SK-N-SH (cell line): Measurements from ENCODE around the gene IL4R. TPM values are rescaled to one million over a fixed set of nuclear protein-coding genes. Genes with fewer than 3 reads are reported as not detected.

ENCODE experiments used
- CTCF ChIA-PET: fragments of 300-600, 350-600 bp; formaldehyde crosslinking; extraction: SDS; loops from one replicate; lab custom pipeline; 2021; lab: Yijun Ruan, JAX
- POLR2A ChIA-PET: fragments of 350-600 bp; sonication (Branson Sonifier 250); formaldehyde crosslinking; extraction: SDS; loops from one replicate; lab custom pipeline; 2020; ENCODE audit warnings: antibody characterized with exemption, inconsistent platforms; lab: Yijun Ruan, JAX
- DNase-seq: peaks from one replicate; pipeline ENCODE4 v3.0.0; 2012
- H2AFZ ChIP-seq: fragments of 200-600 bp; sonication (generic); 2 replicates; pipeline ENCODE4 v1.8.1; 2016; ENCODE audit warnings: antibody characterized with exemption, mild to moderate bottlenecking, low read depth
- H3F3A ChIP-seq: fragments of 200-600 bp; sonication (generic); replicated peaks from 2 replicates; pipeline ENCODE3; 2016; ENCODE audit warnings: antibody characterized with exemption, mild to moderate bottlenecking; ENCODE audit not compliant: insufficient read depth
- H3K27ac ChIP-seq, 2 experiments: fragments of 200-500 bp in 1 of 2; fragments of 200-600 bp in 1 of 2; sonication (Bioruptor generic) in 1 of 2; sonication (generic), shearing (Covaris generic) in 1 of 2; 2 replicates each; pipeline versions ENCODE4 v1.5.1 to v1.6.1; 2014 to 2016; ENCODE audit warnings: low read depth in 2 of 2, inconsistent platforms in 1 of 2, low read length in 1 of 2, mild to moderate bottlenecking in 1 of 2, mixed read lengths in 1 of 2
- H3K27me3 ChIP-seq: fragments of 200-600 bp; sonication (generic), shearing (Covaris generic); 2 replicates; pipeline ENCODE4 v1.6.1; 2016; ENCODE audit warnings: mixed run types; ENCODE audit not compliant: insufficient read depth
- H3K36me3 ChIP-seq, 2 experiments: fragments of 200-500 bp in 1 of 2; fragments of 200-600 bp in 1 of 2; sonication (Bioruptor generic) in 1 of 2; sonication (generic) in 1 of 2; replicated peaks in 1 of 2; 2 replicates each; pipeline versions ENCODE3 to v1.5.1; 2014 to 2016; ENCODE audit warnings: low read length in 1 of 2, mild to moderate bottlenecking in 1 of 2; ENCODE audit not compliant: insufficient read depth in 2 of 2, control insufficient read depth in 1 of 2
- H3K4me1 ChIP-seq, 2 experiments: fragments of 200-500 bp in 1 of 2; fragments of 200-600 bp in 1 of 2; sonication (Bioruptor generic) in 1 of 2; sonication (generic), shearing (Covaris generic) in 1 of 2; 2 replicates each; pipeline versions ENCODE4 v1.5.1 to v1.6.1; 2014 to 2016; ENCODE audit warnings: low read depth in 1 of 2, low read length in 1 of 2, mixed run types in 1 of 2; ENCODE audit not compliant: insufficient read depth in 2 of 2, control insufficient read depth in 1 of 2
- H3K4me2 ChIP-seq: fragments of 200-600 bp; sonication (generic), shearing (Covaris generic); 2 replicates; pipeline ENCODE4 v1.6.1; 2017; ENCODE audit warnings: mixed run types
- H3K4me3 ChIP-seq, 2 experiments: fragments of 200-500 bp in 1 of 2; fragments of 200-600 bp in 1 of 2; sonication (Bioruptor generic) in 1 of 2; sonication (generic), shearing (Covaris generic) in 1 of 2; 2 replicates each; pipeline versions ENCODE4 v1.5.1 to v1.8.1; 2014 to 2016; ENCODE audit warnings: low read depth in 2 of 2, inconsistent platforms in 1 of 2, low read length in 1 of 2, mild to moderate bottlenecking in 1 of 2, mixed read lengths in 1 of 2, moderate library complexity in 1 of 2
- H3K79me2 ChIP-seq: fragments of 200-600 bp; sonication (generic); 2 replicates; pipeline ENCODE4 v1.8.1; 2017; ENCODE audit warnings: mild to moderate bottlenecking; ENCODE audit not compliant: insufficient read depth
- H3K9ac ChIP-seq: fragments of 200-600 bp; sonication (generic); 2 replicates; pipeline ENCODE4 v1.6.1; 2017; ENCODE audit warnings: mixed run types
- H3K9me2 ChIP-seq: fragments of 200-600 bp; sonication (generic); 2 replicates; pipeline ENCODE4 v1.6.1; 2017; ENCODE audit warnings: mixed run types
- H3K9me3 ChIP-seq: fragments of 200-600 bp; sonication (generic); 2 replicates; pipeline ENCODE4 v1.6.1; 2017; ENCODE audit warnings: mixed run types, mild to moderate bottlenecking, moderate library complexity
- H4K20me1 ChIP-seq: fragments of 200-600 bp; sonication (generic); 2 replicates; pipeline ENCODE4 v1.6.1; 2017; ENCODE audit warnings: mild to moderate bottlenecking, mixed run types; ENCODE audit not compliant: insufficient read depth
- GATA2 ChIP-seq: sonication (generic); formaldehyde crosslinking; IDR thresholded peaks from 2 replicates; pipeline ENCODE4 v1.5.0; 2020; ENCODE audit warnings: mild to moderate bottlenecking, missing genetic modification reagents
- NRF1 ChIP-seq: IDR thresholded peaks from 2 replicates; pipeline ENCODE4 v1.6.1; 2012; ENCODE audit warnings: low read depth, mild to moderate bottlenecking, low read length
- PBX3 ChIP-seq: IDR thresholded peaks from 2 replicates; pipeline ENCODE4; 2012
- RCOR1 ChIP-seq: fragments of 150-350 bp; IDR thresholded peaks from 2 replicates; pipeline ENCODE4 v1.6.1; 2017; ENCODE audit warnings: antibody characterized with exemption, low read length
- USF2 ChIP-seq: fragments of 150-350 bp; IDR thresholded peaks from 2 replicates; pipeline ENCODE4 v1.6.1; 2017; ENCODE audit warnings: antibody characterized with exemption, low read length, low read depth, borderline replicate concordance
- WGBS: methylation state at CpG from one replicate; pipeline ENCODE4 v1.1.6; 2017; ENCODE audit warnings: low lambda C conversion rate; 5-methylcytosine and 5-hydroxymethylcytosine counted together
- polyA plus RNA-seq, 3 experiments: library from polyadenylated mRNA; depleted of rRNA; stranded (reverse); fragments of >200 nt; gene quantifications; 2 replicates each; pipeline ENCODE4 v1.2.3, GENCODE V29; 2012
- TF ChIP-seq, protein P1 (sequence below): IDR thresholded peaks from 2 replicates; pipeline ENCODE4 v1.6.1; 2012; ENCODE audit warnings: mild to moderate bottlenecking, low read depth, low read length, moderate library complexity
- TF ChIP-seq, protein P2 (sequence below): fragments of 150-350 bp; IDR thresholded peaks from 2 replicates; pipeline ENCODE4 v1.6.1; 2016; ENCODE audit warnings: mild to moderate bottlenecking, low read depth, low read length

The IL4R gene
- polyA plus RNA-seq, 1 of the 3 experiments (the other 2 are of a cell fraction), result 16.1 TPM

- TF ChIP-seq USF2, result no peak
- TF ChIP-seq NRF1, result no peak
- TF ChIP-seq, protein P1, sequence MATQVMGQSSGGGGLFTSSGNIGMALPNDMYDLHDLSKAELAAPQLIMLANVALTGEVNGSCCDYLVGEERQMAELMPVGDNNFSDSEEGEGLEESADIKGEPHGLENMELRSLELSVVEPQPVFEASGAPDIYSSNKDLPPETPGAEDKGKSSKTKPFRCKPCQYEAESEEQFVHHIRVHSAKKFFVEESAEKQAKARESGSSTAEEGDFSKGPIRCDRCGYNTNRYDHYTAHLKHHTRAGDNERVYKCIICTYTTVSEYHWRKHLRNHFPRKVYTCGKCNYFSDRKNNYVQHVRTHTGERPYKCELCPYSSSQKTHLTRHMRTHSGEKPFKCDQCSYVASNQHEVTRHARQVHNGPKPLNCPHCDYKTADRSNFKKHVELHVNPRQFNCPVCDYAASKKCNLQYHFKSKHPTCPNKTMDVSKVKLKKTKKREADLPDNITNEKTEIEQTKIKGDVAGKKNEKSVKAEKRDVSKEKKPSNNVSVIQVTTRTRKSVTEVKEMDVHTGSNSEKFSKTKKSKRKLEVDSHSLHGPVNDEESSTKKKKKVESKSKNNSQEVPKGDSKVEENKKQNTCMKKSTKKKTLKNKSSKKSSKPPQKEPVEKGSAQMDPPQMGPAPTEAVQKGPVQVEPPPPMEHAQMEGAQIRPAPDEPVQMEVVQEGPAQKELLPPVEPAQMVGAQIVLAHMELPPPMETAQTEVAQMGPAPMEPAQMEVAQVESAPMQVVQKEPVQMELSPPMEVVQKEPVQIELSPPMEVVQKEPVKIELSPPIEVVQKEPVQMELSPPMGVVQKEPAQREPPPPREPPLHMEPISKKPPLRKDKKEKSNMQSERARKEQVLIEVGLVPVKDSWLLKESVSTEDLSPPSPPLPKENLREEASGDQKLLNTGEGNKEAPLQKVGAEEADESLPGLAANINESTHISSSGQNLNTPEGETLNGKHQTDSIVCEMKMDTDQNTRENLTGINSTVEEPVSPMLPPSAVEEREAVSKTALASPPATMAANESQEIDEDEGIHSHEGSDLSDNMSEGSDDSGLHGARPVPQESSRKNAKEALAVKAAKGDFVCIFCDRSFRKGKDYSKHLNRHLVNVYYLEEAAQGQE, result no peak
- peak; percentile 71 for TF ChIP-seq PBX3
- no peak for TF ChIP-seq GATA2
- TF ChIP-seq, protein P2, sequence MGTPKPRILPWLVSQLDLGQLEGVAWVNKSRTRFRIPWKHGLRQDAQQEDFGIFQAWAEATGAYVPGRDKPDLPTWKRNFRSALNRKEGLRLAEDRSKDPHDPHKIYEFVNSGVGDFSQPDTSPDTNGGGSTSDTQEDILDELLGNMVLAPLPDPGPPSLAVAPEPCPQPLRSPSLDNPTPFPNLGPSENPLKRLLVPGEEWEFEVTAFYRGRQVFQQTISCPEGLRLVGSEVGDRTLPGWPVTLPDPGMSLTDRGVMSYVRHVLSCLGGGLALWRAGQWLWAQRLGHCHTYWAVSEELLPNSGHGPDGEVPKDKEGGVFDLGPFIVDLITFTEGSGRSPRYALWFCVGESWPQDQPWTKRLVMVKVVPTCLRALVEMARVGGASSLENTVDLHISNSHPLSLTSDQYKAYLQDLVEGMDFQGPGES, result no peak
- TF ChIP-seq, all 33 proteins: peak for 11
Observed at GRCh38 chr16:27286451-27286850, 27.3 kb upstream of the IL4R start (continued).

DNA sequence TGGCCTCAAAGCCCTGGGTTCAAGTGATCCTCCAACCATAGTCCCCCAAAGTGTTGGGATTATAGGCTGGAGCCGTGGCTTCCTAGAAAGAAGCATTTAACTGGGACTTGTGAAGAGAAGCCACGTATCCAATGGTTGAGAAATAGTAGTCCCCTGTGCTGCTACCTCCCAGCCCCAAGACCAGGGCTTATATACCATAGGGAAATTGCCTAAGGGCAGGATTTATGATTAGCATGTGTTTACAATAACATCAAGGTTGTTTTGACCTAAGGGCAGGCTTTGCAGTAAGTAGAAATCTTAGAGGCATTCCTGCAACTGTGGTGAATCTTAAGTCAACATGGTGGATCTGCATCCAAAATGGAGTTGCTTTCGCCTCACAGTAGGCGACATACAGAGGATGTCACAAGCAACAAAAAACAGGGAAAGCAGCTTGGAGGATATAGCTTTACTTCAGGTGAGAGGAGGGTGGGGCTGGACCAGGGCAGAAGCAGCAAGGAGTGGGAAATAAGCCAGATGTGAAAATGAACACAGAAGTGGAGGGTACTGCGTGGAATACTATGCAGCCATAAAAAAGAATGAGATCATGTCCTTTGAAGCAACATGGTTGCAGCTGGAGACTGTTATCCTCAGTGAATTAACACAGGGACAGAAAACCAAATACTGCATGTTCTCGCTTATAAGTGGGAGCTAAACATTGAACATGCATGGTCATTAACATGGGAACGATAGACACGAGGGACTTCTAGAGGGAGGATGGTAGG, 26.5 kb upstream of the IL4R start:
- no peak for TF ChIP-seq RCOR1
- TF ChIP-seq, all 33 proteins: peak for 0
- no peaks in the 10 kb centered on the region for H3K9me3 ChIP-seq
- H3K27me3 ChIP-seq, result no peaks in the 10 kb centered on the region
- POLR2A ChIA-PET, result no interaction called here
- peaks cover 17% of the 10 kb centered on the region for H3F3A ChIP-seq
- 97% methylated on average over 8 of the region's 8 CpGs for WGBS
- H2AFZ ChIP-seq, result peak overlapping the region; percentile 61
- H3K36me3 ChIP-seq, result no peaks in the 10 kb centered on the region
- no peaks in the 10 kb centered on the region for H3K79me2 ChIP-seq
- no peaks in the 10 kb centered on the region for H4K20me1 ChIP-seq
- peak overlapping the region; percentile 26; the same call in 1 of the 2 replicates for H3K9ac ChIP-seq
- H3K4me2 ChIP-seq, result peak overlapping the region; percentile 54; the same call in 1 of the 2 replicates
- H3K4me3 ChIP-seq, result no peak overlapping the region
- no peak for DNase-seq
- peak overlapping the region in 1 of 2 experiments; percentile 90; a peak in 2 of 4 replicates for H3K27ac ChIP-seq
- CTCF ChIA-PET, result interaction anchor here (1.9 kb wide), 1 partner anchor 52 kb away, joined by 9 read pairs; no protein-coding TSS in a partner anchor
- no peaks in the 10 kb centered on the region for H3K9me2 ChIP-seq
- H3K4me1 ChIP-seq, result peaks cover 0 to 11% of the 10 kb centered on the region in 2 experiments; a peak in 1 of 4 replicates
